ENCODE measurements around the gene JCAD. TPM values are rescaled to one million over a fixed set of nuclear protein-coding genes. Genes with fewer than 3 reads are reported as not detected.

Gene JCAD
- total RNA-seq, 4 donors from 2014 or later = 30.0 to 65.3 (median 44.2) TPM

DNA sequence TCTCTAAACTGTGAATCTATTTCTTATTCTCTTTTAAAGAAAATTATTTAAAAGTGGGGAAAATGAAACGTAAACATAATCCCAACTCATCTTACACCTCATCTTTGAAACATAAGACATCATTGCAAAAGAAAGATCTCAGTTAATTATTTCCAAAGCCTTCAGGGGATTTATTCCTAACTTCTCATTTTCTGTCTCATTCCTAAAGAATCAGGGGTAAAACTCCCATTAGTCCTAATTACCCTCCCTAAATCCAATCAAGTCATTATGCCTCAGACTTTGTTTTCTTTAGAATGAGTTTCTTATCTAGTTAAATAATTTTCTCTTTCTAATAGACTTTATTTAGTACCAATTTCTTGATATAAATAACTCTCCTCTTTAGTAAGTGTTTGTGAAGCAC is 39.7 kb upstream of the JCAD start:
- peaks cover 0 to 4% (median 0%) of the 10 kb centered on the region in 4 donors for H3K4me1 ChIP-seq
- TF ChIP-seq, protein P1, sequence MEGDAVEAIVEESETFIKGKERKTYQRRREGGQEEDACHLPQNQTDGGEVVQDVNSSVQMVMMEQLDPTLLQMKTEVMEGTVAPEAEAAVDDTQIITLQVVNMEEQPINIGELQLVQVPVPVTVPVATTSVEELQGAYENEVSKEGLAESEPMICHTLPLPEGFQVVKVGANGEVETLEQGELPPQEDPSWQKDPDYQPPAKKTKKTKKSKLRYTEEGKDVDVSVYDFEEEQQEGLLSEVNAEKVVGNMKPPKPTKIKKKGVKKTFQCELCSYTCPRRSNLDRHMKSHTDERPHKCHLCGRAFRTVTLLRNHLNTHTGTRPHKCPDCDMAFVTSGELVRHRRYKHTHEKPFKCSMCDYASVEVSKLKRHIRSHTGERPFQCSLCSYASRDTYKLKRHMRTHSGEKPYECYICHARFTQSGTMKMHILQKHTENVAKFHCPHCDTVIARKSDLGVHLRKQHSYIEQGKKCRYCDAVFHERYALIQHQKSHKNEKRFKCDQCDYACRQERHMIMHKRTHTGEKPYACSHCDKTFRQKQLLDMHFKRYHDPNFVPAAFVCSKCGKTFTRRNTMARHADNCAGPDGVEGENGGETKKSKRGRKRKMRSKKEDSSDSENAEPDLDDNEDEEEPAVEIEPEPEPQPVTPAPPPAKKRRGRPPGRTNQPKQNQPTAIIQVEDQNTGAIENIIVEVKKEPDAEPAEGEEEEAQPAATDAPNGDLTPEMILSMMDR (IDR thresholded peaks at IDR 0.05) = no peak
- no peak for TF ChIP-seq EP300 (IDR thresholded peaks at IDR 0.05)
- no peaks in the 10 kb centered on the region for H3K36me3 ChIP-seq
- 82 to 87% methylated on average over 1 of the region's 1 CpG for WGBS, 2 donors
- no peaks in the 10 kb centered on the region for H3K9me3 ChIP-seq
- no peak for DNase-seq (ENCODE audit: low spot score in 2 of 2)
- H3K27me3 ChIP-seq = no peaks in the 10 kb centered on the region
- H3K27ac ChIP-seq = no peak overlapping the region
- no peak overlapping the region for H3K4me3 ChIP-seq

DNA sequence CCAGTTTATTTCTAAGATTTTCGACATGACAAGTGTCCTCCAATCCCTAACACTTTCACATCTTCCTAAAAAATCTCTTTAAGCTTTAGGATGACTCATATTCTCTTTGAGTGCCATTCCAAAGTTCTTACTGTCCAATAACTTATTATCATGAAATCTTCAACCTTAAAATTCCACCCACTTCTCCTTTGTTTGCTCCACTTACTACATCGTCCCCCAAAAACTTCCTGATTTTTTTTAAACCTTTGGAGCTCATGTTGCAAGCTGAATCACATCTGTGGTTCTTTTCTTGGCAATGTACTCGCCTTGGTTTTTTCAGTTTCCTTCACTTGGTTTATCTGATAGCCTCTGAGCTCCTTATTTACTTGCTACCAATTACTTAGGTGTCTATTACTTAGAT is 39.2 kb upstream of the JCAD start:
- peaks cover 0 to 4% (median 0%) of the 10 kb centered on the region in 4 donors for H3K4me1 ChIP-seq
- H3K27me3 ChIP-seq = no peaks in the 10 kb centered on the region
- no peak for TF ChIP-seq POLR2A (IDR thresholded peaks at IDR 0.05)
- TF ChIP-seq EP300 (IDR thresholded peaks at IDR 0.05) = peak in 1 of 2 donors; percentile 12
- TF ChIP-seq, protein P1 (IDR thresholded peaks at IDR 0.05) = no peak
- no peak overlapping the region for H3K27ac ChIP-seq
- H3K9me3 ChIP-seq = no peaks in the 10 kb centered on the region
- 46 to 53% methylated on average over 3 of the region's 3 CpGs for WGBS, 2 donors
- H3K36me3 ChIP-seq = no peaks in the 10 kb centered on the region
- DNase-seq (ENCODE audit: low spot score in 2 of 2) = no peak
- H3K4me3 ChIP-seq = no peak overlapping the region

DNA sequence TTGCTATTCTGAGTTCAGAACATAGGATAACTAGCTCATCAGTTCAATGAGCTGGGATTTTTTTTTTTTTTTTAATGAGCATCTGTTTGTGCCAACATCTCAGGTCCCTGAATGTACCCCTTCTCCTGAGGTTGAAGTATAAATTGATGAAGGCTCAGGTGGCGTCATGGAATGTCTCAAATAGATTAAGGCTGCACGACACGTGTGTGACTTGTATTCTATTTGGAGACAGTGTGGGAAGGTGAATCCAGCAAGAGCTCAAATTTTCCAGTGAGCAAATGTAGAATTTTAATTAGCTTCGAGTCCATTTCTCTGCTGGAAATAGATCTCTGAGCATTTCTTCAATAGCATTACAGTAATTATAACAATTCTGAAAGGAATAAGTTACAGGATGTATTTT is 37.2 kb upstream of the JCAD start:
- TF ChIP-seq POLR2A (IDR thresholded peaks at IDR 0.05) = no peak
- TF ChIP-seq EP300 (IDR thresholded peaks at IDR 0.05) = no peak
- TF ChIP-seq, protein P1 (IDR thresholded peaks at IDR 0.05) = no peak
- DNase-seq (ENCODE audit: low spot score in 2 of 2) = no peak
- Histone ChIP-seq H3K9me3 (no peaks in the 10 kb centered on the region), H3K27ac (no peak overlapping the region), H3K4me1 (peaks cover 0 to 4% (median 0%) of the 10 kb centered on the region in 4 donors), H3K27me3 (no peaks in the 10 kb centered on the region), H3K36me3 (no peaks in the 10 kb centered on the region), H3K4me3 (no peak overlapping the region)
- 80 to 85% methylated on average over 4 of the region's 4 CpGs for WGBS, 2 donors

DNA sequence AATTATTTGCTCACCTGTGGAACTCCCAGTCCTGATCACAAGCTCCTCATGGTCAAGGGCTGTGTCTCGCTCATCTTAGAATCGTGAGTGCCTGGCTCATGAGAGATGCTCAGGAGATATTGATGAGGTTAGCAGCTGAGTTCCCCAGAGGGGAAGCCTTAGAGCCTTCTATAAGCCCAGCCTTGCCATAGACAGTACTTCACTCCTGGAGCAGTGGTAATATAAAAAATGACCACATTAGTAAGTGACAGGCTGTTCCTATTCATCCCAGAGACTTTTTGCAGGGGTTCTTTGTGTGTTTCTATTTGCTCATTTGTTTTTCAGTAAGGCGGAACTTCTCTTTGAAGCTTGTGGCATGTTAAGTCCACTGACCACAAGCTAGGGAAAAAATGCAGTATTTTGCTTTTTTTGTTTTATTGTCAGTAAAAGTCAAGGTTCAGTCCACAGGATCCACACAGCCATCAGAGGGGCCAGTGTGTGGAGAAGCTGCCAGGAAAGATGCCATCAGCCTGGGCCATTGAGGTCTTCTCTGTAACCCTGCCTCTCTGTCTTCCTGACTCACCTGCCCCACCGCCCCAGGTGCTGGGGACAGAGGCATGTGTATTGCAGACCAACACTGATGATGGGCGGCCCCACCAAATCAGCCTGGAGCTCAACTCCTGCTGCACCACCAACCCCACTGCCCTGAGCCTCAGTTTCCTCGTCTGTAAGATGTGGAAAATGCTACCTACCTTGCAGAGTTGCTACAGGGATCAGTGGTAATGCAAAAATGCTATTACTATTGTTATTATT is 36.4 kb upstream of the JCAD start:
- no peaks in the 10 kb centered on the region for H3K36me3 ChIP-seq
- TF ChIP-seq POLR2A (IDR thresholded peaks at IDR 0.05) = no peak
- TF ChIP-seq, protein P1 (IDR thresholded peaks at IDR 0.05) = no peak
- TF ChIP-seq EP300 (IDR thresholded peaks at IDR 0.05) = no peak
- no peak overlapping the region for H3K4me3 ChIP-seq
- peaks cover 0 to 4% (median 0%) of the 10 kb centered on the region in 4 donors for H3K4me1 ChIP-seq
- no peaks in the 10 kb centered on the region for H3K27me3 ChIP-seq
- no peak overlapping the region for H3K27ac ChIP-seq
- 83 to 85% methylated on average over 6 of the region's 6 CpGs for WGBS, 2 donors
- no peak for DNase-seq (ENCODE audit: low spot score in 2 of 2)
- no peaks in the 10 kb centered on the region for H3K9me3 ChIP-seq

DNA sequence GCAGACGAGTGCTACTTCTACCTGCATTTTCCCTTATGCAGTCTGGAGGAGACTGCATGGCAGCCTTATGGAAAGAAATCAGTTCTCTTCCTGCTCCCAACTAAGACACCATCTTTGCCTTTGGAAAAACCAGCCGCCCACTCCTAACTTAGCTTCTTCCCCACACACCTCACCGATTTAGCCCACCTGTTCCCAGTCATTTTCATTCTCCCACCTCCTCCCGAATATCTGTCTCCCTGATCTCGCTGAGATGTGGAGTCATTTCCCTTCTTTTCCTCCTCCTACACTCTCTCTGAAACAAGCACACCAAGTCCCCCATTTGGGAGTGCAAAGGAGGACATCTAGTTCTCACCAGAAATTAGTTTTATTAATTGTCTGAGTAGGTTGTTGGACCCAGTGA is 35.2 kb upstream of the JCAD start:
- 85 to 86% methylated on average over 5 of the region's 5 CpGs for WGBS, 2 donors
- no peaks in the 10 kb centered on the region for H3K36me3 ChIP-seq
- H3K27me3 ChIP-seq = no peaks in the 10 kb centered on the region
- no peak for DNase-seq (ENCODE audit: low spot score in 2 of 2)
- no peaks in the 10 kb centered on the region for H3K9me3 ChIP-seq
- H3K4me3 ChIP-seq = no peak overlapping the region
- TF ChIP-seq EP300 (IDR thresholded peaks at IDR 0.05) (no peak), POLR2A (IDR thresholded peaks at IDR 0.05) (no peak)
- TF ChIP-seq, protein P1 (IDR thresholded peaks at IDR 0.05) = no peak
- H3K27ac ChIP-seq = no peak overlapping the region
- peaks cover 0 to 4% (median 0%) of the 10 kb centered on the region in 4 donors for H3K4me1 ChIP-seq
